ENCODE measurements around the gene MYRIP. TPM values are rescaled to one million over a fixed set of nuclear protein-coding genes. Genes with fewer than 3 reads are reported as not detected.

Gene MYRIP
- total RNA-seq, 6 donors from 2014 or later, result 0.55 to 4.3 (median 2.1) TPM; not detected in 1

GRCh38 chr3:40211579-40211978 is 402.2 kb downstream of the MYRIP start:
- no peaks in the 10 kb centered on the region for H3K27me3 ChIP-seq
- no peaks in the 10 kb centered on the region for H3K9me3 ChIP-seq
- WGBS, 2 donors, result 83 to 88% methylated on average over 4 of the region's 4 CpGs
- no peaks in the 10 kb centered on the region for H3K36me3 ChIP-seq
- no peak overlapping the region for H3K27ac ChIP-seq
- no peak for ATAC-seq (ENCODE audit: low FRiP score in 2 of 2)
- TF ChIP-seq POLR2AphosphoS5 (IDR thresholded peaks at IDR 0.05) (no peak), CTCF (IDR thresholded peaks at IDR 0.05) (no peak), EP300 (IDR thresholded peaks at IDR 0.05) (no peak), POLR2A (IDR thresholded peaks at IDR 0.05) (no peak)
- H3K4me3 ChIP-seq, result no peak overlapping the region
- no peak for DNase-seq
- no peaks in the 10 kb centered on the region for H3K4me1 ChIP-seq

DNA sequence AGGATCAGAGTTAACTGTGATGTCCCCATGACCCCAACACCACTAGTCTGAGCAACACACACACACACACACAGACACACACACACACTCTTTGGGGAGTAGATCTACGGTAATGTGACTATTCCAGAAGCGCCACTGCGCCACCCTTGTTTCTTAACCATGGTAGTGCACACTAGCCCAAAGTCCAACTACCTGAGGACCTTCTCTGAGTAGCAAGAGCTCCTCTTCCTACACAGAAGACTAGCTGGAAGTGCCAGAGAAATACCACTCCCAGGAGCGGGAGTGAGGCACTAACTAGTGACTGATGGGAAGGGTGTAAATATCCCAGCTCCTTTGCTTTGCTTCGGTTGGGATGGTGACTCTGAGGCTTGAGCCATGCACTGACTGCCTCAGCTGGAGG is 404.1 kb downstream of the MYRIP start:
- Histone ChIP-seq H3K9me3 (no peaks in the 10 kb centered on the region), H3K4me1 (no peaks in the 10 kb centered on the region), H3K27ac (no peak overlapping the region), H3K4me3 (no peak overlapping the region), H3K36me3 (no peaks in the 10 kb centered on the region), H3K27me3 (no peaks in the 10 kb centered on the region)
- DNase-seq (no peak), ATAC-seq (ENCODE audit: low FRiP score in 2 of 2) (no peak)
- TF ChIP-seq POLR2AphosphoS5 (IDR thresholded peaks at IDR 0.05) (no peak), POLR2A (IDR thresholded peaks at IDR 0.05) (no peak), EP300 (IDR thresholded peaks at IDR 0.05) (no peak), CTCF (IDR thresholded peaks at IDR 0.05) (no peak)
- WGBS, 2 donors, result 61 to 70% methylated on average over 5 of the region's 5 CpGs

GRCh38 chr3:40215015-40215414 is 405.6 kb downstream of the MYRIP start:
- ATAC-seq (ENCODE audit: low FRiP score in 2 of 2), result no peak
- H3K4me1 ChIP-seq, result no peaks in the 10 kb centered on the region

GRCh38 chr3:40216471-40216870 is 407.1 kb downstream of the MYRIP start:
- Histone ChIP-seq H3K36me3 (no peaks in the 10 kb centered on the region), H3K9me3 (no peaks in the 10 kb centered on the region), H3K4me1 (no peaks in the 10 kb centered on the region), H3K4me3 (no peak overlapping the region), H3K27me3 (no peaks in the 10 kb centered on the region), H3K27ac (no peak overlapping the region)
- TF ChIP-seq POLR2AphosphoS5 (IDR thresholded peaks at IDR 0.05) (no peak), EP300 (IDR thresholded peaks at IDR 0.05) (no peak)
- DNase-seq (no peak), ATAC-seq (ENCODE audit: low FRiP score in 2 of 2) (no peak)
- WGBS, 2 donors, result 71 to 87% methylated on average over 2 of the region's 2 CpGs

More at GRCh38 chr3:40215015-40215414, 405.6 kb downstream of the MYRIP start:
- Histone ChIP-seq H3K36me3 (no peaks in the 10 kb centered on the region), H3K9me3 (no peaks in the 10 kb centered on the region), H3K27ac (no peak overlapping the region), H3K27me3 (no peaks in the 10 kb centered on the region), H3K4me3 (no peak overlapping the region)
- TF ChIP-seq CTCF (IDR thresholded peaks at IDR 0.05) (no peak), POLR2AphosphoS5 (IDR thresholded peaks at IDR 0.05) (no peak), POLR2A (IDR thresholded peaks at IDR 0.05) (no peak), EP300 (IDR thresholded peaks at IDR 0.05) (no peak)
- no peak for DNase-seq

DNA sequence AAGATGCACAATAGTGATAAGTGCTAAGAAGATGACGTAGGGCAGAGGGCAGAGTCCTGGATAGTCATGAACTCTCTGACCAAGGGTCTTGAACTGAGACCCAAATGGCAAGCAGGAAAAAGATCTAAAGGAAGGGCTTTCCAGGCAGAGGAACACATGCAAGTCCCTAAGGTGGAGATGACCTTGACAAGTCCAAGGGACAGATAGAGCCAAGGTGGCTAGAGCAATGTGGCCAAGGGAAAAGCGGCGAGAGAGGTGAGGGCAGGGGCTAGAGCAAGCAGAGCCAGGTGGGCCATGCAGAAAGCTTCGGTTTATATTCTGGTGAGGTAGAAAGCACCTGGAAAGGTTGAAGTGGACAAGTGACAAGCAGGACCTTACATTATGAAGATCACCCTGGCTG is 414.4 kb downstream of the MYRIP start:
- TF ChIP-seq POLR2A (IDR thresholded peaks at IDR 0.05), result no peak
- no peak for TF ChIP-seq CTCF (IDR thresholded peaks at IDR 0.05)
- TF ChIP-seq EP300 (IDR thresholded peaks at IDR 0.05), result no peak
- no peak for TF ChIP-seq POLR2AphosphoS5 (IDR thresholded peaks at IDR 0.05)
- Histone ChIP-seq H3K27me3 (no peaks in the 10 kb centered on the region), H3K36me3 (no peaks in the 10 kb centered on the region), H3K9me3 (no peaks in the 10 kb centered on the region), H3K4me3 (no peak overlapping the region), H3K27ac (no peak overlapping the region), H3K4me1 (no peaks in the 10 kb centered on the region)
- DNase-seq, result no peak
- WGBS, 2 donors, result 93 to 96% methylated on average over 4 of the region's 4 CpGs
- no peak for ATAC-seq (ENCODE audit: low FRiP score in 2 of 2)
